22Rv1 (cell line): ENCODE results near the gene CNNM2.

Source experiments
- ZFX ChIP-seq: fragments of 450-650 bp; IDR thresholded peaks from 2 replicates; pipeline ENCODE4 v1.6.1; 2017; ENCODE audit warnings: antibody characterized with exemption, borderline replicate concordance
- TF ChIP-seq, protein P1 (sequence below): fragments of 450-650 bp; IDR thresholded peaks from 2 replicates; pipeline ENCODE4 v1.5.1; 2017; ENCODE audit warnings: mild to moderate bottlenecking

DNA sequence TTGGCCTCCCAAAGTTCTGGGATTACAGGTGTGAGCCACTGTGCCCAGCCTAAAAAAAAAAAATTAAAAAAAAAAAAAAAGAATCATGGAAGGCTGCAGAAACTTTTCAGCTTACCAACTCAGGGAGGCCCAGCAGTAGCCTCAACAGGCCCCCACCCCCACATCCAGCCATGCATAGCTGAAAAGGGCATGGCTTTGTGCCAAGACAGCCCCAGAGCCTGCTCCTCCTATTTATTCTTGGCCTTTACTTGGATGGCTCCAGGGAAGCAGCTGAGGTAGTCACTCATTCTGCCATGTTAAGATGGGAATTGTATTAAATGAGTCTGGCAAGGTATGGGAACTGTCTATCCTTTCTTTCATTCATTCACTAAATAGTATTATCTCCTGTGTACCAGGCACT, 13.7 kb upstream of the CNNM2 start:
- TF ChIP-seq, protein P1, sequence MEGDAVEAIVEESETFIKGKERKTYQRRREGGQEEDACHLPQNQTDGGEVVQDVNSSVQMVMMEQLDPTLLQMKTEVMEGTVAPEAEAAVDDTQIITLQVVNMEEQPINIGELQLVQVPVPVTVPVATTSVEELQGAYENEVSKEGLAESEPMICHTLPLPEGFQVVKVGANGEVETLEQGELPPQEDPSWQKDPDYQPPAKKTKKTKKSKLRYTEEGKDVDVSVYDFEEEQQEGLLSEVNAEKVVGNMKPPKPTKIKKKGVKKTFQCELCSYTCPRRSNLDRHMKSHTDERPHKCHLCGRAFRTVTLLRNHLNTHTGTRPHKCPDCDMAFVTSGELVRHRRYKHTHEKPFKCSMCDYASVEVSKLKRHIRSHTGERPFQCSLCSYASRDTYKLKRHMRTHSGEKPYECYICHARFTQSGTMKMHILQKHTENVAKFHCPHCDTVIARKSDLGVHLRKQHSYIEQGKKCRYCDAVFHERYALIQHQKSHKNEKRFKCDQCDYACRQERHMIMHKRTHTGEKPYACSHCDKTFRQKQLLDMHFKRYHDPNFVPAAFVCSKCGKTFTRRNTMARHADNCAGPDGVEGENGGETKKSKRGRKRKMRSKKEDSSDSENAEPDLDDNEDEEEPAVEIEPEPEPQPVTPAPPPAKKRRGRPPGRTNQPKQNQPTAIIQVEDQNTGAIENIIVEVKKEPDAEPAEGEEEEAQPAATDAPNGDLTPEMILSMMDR, result no peak
- no peak for TF ChIP-seq ZFX
